HG02759 (cell line): ENCODE results near the gene TNFRSF25.
"Not testable (repeated sequence)": the region's sequence is repeated elsewhere in the genome, so short reads cannot be mapped to it uniquely, and the experiment has no call there.

Experiments used
- ATAC-seq: cut with Tn5 transposase; IDR thresholded peaks from one replicate; pipeline ENCODE4 v1.9.1; 2021; ENCODE audit warnings: mild to moderate bottlenecking, moderate library complexity; ENCODE audit not compliant: unreplicated experiment

The TNFRSF25 gene

GRCh38 chr1:6437012-6437700, 28.8 kb downstream of the TNFRSF25 start:
- not testable (repeated sequence) for ATAC-seq

- not testable (repeated sequence) for ATAC-seq
These were observed 29.7 kb downstream of the TNFRSF25 start for GRCh38 chr1:6436277-6436676.

GRCh38 chr1:6435547-6435946, 30.4 kb downstream of the TNFRSF25 start:
- no peak for ATAC-seq

GRCh38 chr1:6435129-6435528, 30.8 kb downstream of the TNFRSF25 start:
- ATAC-seq, result no peak

DNA sequence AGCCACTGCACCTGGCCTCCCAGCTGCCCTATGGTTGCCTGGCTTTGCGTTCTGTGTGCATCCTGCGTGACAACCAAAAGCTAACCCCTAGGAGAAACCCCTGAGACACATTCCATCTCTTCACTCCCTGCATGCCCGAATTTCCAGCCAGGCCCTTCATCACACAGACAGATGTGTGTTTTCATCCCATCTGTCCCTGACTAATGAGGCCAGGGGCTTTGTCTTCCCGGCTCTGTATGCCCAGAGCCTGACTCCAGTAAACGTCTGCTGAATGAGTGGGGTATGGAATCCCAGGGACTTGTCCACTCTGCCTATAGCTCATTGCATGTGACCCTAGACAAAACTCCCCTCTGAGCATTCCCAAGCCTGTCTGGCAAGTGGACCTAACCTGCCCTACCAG, 31.8 kb downstream of the TNFRSF25 start:
- no peak for ATAC-seq

DNA sequence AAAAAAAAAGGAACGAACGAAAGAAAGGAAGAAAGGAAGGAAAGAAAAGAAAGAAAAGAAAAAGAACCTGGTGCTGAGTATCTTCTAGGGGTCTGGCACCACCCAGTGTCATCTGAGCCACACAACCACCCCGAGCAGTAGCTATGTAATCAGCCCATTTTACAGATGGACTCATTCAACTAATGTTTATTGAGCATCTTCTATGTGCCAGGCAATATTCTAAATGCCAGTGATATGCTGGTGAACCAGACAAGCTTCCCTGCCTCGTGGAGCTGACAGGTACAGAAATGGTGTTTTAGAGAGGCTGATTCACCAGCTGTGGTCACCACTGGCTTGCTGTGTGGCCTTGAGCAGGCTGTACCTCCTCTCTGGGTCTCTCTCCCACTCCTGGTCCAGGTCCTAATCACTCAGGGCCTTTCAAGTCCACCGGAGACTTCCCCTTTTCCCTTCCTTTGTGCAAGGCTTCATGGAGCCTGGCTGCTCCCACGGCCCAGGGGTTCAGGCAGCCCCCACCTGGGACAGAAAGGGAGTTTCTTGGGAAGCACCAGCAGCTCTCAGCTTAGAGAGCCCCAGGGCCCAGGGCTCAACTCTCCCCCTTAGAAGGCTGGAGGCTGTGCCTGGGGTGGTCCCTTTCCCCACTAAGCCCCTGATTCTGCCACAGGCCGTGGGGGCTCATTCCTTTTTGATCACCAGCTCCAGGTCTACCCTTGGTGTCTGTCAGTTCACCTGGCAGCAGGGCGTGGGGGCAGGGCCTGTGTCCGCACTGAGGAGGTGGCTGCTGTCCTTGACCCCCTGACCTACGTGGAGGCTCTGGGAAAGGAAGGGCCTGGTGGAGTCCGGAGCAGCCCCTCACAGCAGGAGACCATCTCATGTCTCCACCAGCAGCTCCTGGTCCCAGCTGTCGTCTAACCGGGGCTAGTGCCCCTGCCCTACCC, 34.1 kb downstream of the TNFRSF25 start:
- ATAC-seq, result not testable (repeated sequence)

- ATAC-seq, result not testable (repeated sequence)
These were observed 36.1 kb downstream of the TNFRSF25 start for GRCh38 chr1:6429660-6430411.

DNA sequence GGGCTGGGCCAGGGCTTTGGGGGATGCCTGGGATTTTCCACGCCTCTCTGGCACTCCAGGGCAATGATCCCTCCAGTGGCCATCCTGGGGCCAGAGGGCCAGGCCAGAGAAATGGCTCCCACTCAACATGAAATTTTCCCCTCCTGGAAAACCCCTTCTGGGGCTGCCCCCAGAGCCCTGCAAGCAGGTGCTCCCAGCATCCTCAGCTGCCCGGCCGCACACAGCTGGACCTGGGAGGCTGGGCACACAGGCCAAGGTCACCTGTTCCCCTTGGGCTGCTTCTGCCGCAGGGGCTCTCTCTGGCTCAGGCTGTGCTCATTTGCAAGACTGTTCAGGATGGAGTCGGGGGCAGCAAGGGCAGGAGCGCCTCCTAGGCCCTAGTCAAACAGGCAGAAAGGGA, 37.5 kb downstream of the TNFRSF25 start:
- ATAC-seq, result not testable (repeated sequence)

GRCh38 chr1:6427441-6428390, 38.3 kb downstream of the TNFRSF25 start:
- no peak for ATAC-seq

GRCh38 chr1:6426972-6427350, 39.0 kb downstream of the TNFRSF25 start:
- no peak for ATAC-seq

GRCh38 chr1:6426277-6426971, 39.5 kb downstream of the TNFRSF25 start:
- ATAC-seq, result no peak

GRCh38 chr1:6425658-6426057, 40.3 kb downstream of the TNFRSF25 start:
- no peak for ATAC-seq

DNA sequence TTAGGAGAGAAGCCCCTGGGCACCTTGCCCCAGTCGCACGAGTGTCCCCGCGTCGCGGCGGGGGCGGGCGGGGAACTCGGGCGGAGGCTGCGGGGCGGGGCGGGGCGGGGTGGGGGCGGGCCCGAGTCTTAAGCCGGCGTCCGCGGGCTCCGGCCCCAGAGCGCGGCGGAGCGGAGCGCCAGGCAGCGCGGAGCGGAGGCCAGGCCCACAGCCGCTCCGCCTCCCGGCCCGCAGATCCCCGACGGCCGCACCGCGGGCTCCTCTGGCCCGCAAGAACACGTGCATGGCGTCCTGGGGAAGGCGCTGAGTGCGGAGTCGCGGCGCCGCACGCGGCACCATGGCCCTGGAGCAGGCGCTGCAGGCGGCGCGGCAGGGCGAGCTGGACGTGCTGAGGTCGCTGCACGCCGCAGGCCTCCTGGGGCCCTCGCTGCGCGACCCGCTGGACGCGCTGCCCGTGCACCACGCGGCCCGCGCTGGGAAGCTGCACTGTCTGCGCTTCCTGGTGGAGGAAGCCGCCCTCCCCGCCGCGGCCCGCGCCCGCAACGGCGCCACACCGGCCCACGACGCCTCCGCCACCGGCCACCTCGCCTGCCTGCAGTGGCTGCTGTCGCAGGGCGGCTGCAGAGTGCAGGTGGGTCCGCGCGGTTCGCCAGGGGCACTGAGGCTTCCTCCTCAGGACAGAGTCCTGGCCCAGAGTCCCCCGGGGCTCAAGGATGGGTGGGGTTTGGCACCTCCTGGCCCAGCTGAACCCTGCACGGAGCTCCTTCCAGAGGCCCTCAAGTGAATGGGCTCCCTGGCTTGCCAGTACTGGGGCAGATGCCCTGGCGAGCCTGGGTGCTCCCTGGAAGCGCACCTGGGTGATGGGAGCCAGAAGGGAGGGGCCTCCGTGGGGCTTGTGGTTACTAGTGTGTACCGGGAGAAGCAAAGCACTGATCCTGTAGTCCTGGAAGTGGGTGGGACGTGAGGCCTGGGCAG, 41.1 kb downstream of the TNFRSF25 start, which contains the start of gene ESPN:
Gene ESPN (plus strand): TSS at position 158 of the 975 bp plus-strand sequence. CDS start 180 bp downstream, at position 338.
- ATAC-seq, result no peak

- ATAC-seq, result no peak
These were observed 41.9 kb downstream of the TNFRSF25 start for GRCh38 chr1:6424000-6424565.

GRCh38 chr1:6423321-6423999, 42.5 kb downstream of the TNFRSF25 start:
- no peak for ATAC-seq

DNA sequence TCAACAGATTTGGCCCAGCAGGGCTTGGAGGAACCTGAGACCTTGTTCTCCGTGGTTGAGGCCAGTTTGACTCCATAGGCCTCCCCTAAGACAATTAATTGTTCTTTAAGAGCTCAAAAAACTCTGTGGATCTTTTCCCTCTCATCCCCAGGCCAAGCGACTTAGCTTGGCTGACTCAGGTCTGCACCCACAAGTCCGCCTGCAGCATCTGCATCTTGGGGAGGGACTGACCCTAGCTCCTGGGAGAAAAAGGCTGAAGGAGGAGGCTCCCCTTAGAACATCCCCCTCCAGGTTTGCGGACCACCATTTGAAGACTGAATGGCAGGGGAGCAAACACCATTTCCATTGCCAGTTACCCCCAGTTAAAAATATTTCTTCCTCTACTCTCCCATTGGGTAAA, 44.7 kb downstream of the TNFRSF25 start:
- no peak for ATAC-seq

DNA sequence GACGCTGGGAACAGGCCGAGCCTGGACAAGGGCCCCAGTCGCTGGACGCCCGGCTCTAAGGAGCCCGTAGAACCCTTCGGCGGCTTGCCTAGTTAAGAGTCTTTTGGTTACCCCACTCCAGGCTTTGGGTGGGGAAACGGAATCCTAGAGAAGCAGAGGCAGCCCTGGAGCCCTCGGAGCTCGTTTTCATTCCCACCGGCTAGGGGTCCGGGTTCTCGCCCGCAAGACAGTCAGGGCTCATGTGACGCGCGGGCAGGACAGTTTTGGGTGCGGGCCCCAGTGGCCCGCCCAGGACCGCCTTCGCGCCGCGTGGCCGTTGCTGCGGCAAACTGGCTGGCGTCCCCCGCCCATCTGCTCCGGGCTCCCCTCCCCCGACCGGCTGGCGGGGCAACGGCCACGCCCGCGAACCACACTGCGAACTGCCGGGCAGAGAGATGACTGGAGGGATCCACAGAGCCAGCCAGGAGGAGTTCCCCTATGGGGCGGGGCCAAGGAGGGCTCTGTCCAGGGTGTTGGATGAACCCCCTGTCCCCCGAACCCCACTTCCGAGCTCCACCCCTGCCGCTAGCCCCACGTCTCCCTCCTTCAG, 45.4 kb downstream of the TNFRSF25 start:
- ATAC-seq, result no peak
